HG03460 (cell line): ENCODE results near the gene RGS7.
"Not testable (repeated sequence)": the region's sequence is repeated elsewhere in the genome, so short reads cannot be mapped to it uniquely, and the experiment has no call there.

Source experiments
- ATAC-seq: cut with Tn5 transposase; IDR thresholded peaks from one replicate; pipeline ENCODE4 v1.9.1; 2021; ENCODE audit not compliant: unreplicated experiment

Gene RGS7

DNA sequence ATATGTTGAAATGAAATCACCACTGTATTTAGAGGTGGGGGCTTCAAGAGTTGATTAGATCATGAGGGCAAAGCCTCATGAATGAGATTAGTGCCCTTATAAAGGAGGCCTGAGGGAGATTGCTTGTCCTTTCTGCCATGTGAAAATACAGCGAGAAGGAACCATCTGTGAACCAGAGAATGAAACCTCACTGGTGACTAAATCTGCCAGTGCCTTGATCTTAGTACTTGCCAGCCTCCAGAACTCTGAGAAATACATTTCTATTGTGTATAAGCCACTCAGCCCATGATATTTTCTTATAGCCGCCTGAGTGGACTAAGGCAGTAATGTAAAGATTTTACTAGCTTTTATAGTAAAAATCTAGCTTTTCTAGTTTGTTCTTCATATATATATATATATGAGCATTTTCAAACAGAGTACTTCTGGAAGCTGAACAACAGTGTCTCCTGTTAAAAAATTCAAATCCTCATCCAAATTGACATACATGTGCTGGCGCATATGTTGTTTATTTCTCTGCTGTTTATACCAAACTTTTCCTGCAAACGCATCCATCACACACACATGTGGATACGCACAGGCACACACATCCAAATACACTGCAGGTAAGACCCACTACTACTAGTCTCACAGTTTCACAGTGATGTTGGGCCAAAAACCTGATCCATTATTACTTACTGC is 213.1 kb downstream of the RGS7 start:
- ATAC-seq = no peak

- no peak for ATAC-seq
These were observed 214.5 kb downstream of the RGS7 start for GRCh38 chr1:241142493-241142892.

DNA sequence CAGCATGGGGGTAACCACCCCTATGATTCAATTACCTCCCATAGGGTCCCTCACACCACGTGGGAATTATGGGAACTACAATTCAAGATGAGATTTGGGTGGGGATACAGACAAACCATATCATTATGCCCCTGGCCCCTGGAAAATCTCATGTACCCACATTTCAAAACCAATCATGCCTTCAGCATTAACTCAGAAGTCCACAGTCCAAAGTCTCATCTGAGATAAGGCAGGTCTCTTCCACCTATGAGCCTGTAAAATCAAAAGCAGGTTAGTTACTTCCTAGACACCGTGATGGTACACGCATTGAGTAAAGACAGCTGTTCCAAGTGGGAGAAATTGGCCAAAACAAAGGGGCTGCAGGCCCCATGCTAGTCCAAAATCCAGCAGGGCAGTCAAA is 215.4 kb downstream of the RGS7 start:
- not testable (repeated sequence) for ATAC-seq

DNA sequence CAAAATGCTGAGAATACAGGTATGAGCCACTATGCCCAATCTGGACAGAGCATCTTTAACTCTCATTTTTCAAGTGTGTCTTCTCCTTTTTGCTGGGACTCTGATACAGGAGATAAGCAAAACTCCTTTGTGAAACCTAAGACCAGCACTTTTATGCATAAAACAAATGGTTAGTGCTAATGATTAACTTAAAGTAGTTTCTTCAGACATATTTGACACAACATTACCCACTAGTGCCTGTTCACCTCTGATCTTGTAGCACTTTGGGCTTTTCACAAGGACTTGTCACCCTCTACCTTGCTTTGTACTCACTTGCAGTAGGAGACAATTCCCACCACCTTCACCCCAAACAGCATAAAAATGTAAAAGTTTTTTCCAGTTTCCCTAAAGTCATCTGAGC is 216.3 kb downstream of the RGS7 start:
- no peak for ATAC-seq

DNA sequence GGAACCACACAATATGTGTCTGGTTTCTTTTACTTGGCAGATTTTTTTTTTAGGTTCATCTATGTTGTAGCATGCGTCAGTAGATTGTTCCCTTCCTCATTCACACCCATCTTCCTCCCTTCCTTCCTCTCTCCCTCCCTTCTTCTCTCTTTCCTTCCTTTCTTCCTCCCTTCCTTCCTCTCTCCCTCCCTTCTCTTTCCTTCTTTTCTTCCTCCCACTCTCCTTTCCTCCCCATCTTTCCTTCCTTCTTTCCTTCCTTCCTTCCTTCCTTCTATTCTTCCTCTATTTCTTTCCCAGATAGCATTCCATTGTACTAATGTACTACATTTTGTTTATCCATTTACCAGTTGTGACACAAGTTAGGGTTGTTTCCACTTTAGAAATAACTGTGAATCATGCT is 218.0 kb downstream of the RGS7 start:
- no peak for ATAC-seq

DNA sequence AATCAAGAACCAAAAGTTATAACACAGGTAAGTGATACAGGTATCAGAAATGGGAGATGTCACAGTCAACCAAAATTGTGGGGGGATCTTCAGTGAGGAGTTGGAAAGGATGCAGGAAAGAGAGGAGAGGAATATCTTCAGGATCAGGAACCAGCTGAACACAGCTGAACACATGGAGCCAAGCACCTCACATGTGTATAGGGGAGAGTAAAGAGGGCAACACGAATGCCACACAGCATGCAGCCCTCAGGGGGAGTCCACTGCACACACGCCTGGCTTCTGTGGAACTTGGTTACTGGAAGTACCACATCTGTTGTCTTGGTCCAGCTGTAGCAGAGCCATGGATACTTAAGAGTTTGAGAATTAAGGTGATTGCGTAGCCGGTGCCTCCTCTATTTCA is 218.8 kb downstream of the RGS7 start:
- no peak for ATAC-seq

DNA sequence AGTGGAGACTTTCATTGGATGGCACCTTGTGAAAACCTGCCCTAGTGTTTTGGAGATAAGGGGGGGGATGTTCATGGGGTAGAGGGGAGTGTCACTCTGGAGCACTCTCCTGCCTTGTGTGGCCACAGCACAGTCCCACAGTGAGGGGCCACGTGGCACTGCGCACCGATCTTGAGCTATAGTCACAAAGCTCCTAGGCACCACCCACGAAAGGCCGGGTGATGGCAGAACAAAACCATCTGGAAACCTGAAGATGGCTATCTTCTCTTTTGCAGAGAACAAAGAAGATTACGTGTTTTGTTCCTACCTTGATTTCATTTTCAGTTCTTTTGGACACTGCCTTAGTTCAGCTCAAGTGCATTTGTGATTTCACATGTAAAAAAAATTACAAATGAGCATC is 220.6 kb downstream of the RGS7 start:
- ATAC-seq = no peak

DNA sequence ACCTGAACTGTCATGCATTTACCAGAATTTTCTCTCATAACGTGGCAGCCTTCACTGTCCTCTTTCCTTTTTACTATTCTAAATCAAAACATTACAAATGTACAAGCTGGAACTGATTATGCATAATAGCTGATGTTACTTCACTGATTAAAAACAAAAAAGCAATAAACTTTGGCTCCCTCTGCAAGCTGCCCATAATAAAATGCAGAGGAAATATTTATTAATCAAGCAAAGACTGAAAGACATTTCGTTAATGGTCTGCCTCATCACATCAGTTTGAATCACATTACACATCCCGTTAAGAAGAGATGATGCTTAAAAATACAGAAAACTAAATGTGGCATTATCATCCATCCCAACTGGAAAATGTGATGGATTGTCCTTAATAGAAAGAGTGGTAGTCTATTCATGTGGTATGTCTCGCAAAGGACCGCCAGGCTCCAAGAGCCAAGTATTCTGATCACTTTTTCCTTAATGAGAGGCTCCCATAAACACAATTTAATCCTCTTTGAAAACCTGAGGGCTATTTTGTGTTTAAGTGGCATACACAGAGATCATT is 225.3 kb downstream of the RGS7 start:
- no peak for ATAC-seq

DNA sequence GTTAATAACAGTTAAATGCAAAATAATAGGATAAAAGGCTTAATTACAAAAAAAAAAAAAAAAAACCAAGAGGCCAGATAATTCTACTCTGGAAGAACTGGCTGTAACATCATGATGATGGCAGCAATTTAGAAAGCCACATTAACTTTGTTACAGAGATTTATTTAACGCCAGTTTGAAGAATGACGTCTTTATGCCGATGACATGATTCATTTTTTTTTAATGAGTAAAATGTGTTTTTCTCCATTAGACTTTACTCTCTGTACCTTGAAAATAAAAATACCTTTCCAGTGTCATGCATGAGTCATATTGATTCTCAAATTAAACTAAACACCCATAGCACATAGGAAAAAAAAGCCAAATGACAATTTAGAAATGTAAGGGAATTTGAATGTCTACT is 226.1 kb downstream of the RGS7 start:
- no peak for ATAC-seq

GRCh38 chr1:241129207-241129960 is 227.6 kb downstream of the RGS7 start:
- no peak for ATAC-seq

GRCh38 chr1:241125286-241125685 is 231.7 kb downstream of the RGS7 start:
- ATAC-seq = no peak

DNA sequence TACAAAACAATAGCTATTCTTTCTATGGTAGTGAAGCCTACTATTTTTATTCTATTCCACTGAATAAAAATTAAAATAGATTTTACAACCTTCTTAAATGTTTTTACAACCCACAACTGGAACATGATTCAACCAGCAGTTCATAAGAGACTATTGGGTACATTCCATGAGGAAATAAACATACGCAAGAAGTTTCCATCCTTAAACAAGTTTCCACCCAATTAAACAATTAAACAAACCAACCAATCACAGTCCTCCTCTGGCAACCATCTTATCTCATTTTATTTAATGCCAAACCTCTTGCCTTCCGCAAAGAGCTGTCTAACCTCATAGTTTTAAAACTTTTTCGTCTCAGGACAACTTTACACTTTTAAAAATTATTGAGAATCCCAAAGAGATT is 239.0 kb downstream of the RGS7 start:
- ATAC-seq = no peak

GRCh38 chr1:241115784-241116183 is 241.2 kb downstream of the RGS7 start:
- ATAC-seq = no peak

GRCh38 chr1:241114699-241115233 is 242.2 kb downstream of the RGS7 start:
- ATAC-seq = no peak

DNA sequence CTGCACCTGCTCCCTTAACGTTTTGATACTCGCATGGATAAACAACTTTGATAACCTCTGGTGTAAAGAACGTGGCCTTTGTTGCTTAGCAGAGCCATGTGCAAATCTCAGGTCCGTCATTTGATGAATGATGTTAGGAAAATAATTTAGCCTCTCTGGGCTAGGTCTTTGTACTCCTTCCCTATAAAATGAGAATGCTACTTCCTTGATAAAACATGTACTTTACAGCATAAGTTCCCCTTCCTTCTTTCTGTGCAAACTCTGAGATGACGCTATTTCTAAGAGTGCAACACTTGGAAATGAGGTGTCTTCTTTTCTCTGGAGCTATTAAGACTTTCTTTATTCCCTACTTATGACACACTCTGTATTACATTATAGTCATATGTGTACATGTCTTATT is 243.4 kb downstream of the RGS7 start:
- no peak for ATAC-seq

GRCh38 chr1:241109039-241109438 is 248.0 kb downstream of the RGS7 start:
- no peak for ATAC-seq

DNA sequence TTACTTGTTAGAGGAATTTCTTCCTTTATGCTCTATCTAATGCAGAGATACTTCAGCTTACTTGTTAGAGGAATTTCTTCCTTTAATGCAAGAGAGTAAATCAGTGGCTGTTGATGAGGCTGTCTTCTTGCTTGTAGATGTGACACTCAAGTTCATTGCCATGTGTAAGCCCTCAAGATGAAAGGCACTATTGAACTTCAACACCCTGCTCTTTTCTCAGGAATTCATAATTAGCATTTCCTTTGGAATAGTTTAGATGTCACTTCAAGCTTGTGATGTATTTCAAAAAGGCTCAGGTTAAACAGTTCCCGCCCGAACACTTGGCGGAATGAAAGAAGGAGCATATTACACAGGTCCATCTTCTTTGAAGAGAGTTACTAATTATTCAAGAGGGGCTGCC is 251.9 kb downstream of the RGS7 start:
- ATAC-seq = no peak

DNA sequence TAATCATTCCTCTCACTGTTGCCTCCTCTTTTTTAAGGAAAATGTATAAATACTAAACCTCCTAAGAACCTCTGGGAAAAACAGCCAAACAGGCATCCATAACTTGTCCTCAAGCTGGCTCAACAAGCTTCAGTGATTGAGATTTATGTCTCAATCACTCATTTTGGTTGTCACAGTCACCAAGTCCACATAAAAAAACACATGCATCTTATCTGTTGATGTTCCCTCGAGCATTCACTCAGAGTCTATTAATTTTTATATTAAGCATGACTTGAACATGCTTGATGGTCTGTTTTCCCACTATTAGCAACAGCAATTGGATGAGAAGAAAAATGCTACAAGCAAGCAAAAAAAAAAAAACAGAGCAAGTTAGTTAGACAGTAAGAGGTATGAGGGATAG is 254.3 kb downstream of the RGS7 start:
- no peak for ATAC-seq

DNA sequence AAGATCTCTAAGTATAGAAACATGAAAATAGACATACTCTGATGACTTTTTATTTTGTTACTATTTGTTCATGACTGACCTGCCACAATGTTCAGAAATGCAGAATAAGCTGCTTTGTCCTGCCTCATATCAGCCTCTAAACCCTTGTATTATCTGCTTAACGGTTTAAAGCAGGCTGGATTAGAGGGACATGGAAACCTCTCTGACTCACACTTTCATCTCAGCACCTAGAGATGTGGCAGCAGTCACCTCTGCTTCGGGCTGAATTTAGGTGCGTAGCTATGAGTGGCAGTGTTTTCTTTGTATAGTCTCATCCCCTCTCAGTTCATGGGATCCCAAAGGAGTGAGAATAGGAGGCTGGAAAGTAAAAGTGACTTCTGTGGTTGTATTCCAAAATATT is 255.4 kb downstream of the RGS7 start:
- ATAC-seq = no peak

GRCh38 chr1:241097479-241097878 is 259.5 kb downstream of the RGS7 start:
- ATAC-seq = no peak

DNA sequence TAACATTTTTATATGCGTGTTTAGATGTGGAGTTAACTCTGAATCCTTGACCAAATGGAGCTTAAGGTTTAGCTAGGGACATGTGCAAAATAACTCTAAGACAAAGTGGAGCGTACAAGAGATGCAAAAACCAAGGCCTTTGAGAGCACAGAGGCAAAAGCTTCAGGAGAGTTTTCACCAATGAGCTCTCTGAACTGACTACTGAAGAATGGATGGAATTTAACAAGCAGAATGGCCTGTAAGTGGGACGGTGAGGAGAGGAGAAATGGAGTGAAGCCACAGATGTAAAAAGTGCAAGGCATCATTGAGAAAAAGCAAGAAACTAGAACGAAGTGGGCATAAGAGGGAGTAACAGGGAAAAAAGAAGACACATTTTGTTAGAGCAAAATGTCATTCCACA is 260.0 kb downstream of the RGS7 start:
- no peak for ATAC-seq

DNA sequence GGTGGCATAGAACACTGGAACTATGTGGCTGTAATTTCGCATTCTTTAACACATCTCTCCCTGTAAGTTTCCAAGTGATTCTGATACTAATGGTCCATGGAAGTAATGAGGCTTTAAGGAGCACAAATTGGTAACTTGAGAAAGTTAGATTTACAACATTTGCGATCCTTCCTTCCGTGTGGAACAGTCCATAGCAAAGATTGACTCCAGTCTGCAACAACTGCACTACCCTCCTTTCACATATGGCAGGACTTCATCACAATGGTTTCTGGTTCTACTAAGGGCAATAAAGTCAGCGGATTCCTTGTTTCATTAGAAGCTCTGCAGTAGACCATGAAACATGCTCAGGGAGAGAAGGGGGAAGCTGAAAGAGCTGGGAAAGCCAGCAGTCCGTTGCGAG is 261.2 kb downstream of the RGS7 start:
- no peak for ATAC-seq
